Measurements from ENCODE around the gene EHD1. TPM values are rescaled to one million over a fixed set of nuclear protein-coding genes. Genes with fewer than 3 reads are reported as not detected.

Gene EHD1
- total and polyA plus RNA-seq, 9 of the 15 experiments (the other 6 are each of a cell fraction or from before 2014, with no cell fraction given), result 0.46 to 65.0 (median 16.4) TPM

DNA sequence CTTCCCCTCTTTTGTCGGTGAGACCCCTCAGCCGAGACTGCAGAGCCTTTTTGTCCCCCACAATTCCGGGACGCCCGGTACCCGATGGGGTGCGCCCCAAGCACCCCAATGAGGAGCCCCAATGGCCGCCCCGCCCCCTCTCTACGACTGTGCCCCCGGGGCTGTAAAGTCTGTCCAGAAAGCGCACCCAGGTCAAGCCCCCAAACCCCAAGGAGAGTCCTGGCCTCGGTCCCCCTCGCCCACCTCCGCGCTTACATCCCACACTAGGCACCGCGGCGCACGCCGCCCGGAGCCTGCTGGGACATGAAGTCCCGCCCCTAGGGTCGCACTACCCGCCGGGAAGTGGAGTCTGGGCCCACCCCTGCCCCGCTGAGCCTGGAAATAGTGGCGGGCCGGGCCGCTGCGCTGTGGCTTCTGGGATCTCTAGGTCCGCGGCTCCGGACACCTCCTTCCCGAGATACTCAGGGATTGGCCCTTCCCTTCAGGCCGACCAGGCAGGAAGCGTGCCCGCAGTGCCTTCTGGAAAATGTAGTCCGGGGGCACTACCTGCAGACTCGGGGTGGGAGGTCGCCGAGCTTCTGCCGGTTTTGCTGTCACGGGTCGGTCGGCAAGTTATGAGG is 68.0 kb downstream of the EHD1 start, which contains the start of gene MEN1 (continued):
- TF ChIP-seq ZNF707 (CRISPR knock-in tag; conservative IDR thresholded peaks at IDR 0.05) (no peak), HNRNPLL (IDR thresholded peaks at IDR 0.05; ENCODE audit: low read depth, low read length, poor library complexity, severe bottlenecking) (peak; percentile 42), ZNF316 (IDR thresholded peaks at IDR 0.05) (no peak), ZNF699 (CRISPR knock-in tag; IDR thresholded peaks at IDR 0.05; ENCODE audit: insufficient replicate concordance) (no peak), SNIP1 (IDR thresholded peaks at IDR 0.05; ENCODE audit: low read depth) (no peak), KLF1 (tag; IDR thresholded peaks at IDR 0.05) (no peak), MTA1 (IDR thresholded peaks at IDR 0.05; ENCODE audit: borderline replicate concordance) (no peak), ERF (CRISPR knock-in tag; IDR thresholded peaks at IDR 0.05) (no peak), STAT5B (CRISPR knock-in tag; IDR thresholded peaks at IDR 0.05) (no peak), MECOM (CRISPR knock-in tag; IDR thresholded peaks at IDR 0.05) (no peak), SAP30 (IDR thresholded peaks at IDR 0.05; ENCODE audit: borderline replicate concordance, insufficient read depth, low read depth, low read length, poor library complexity, severe bottlenecking) (peak; percentile 72), HDAC2 (IDR thresholded peaks at IDR 0.05) (no peak), RFX5 (IDR thresholded peaks at IDR 0.05; ENCODE audit: low read depth, low read length) (no peak), PTRF (tag; IDR thresholded peaks at IDR 0.05) (no peak), HIVEP1 (CRISPR knock-in tag; IDR thresholded peaks at IDR 0.05) (no peak), FOS (IDR thresholded peaks at IDR 0.05; ENCODE audit: extremely low read depth, insufficient read length) (no peak), PYGO2 (tag; IDR thresholded peaks at IDR 0.05) (no peak), SIN3A (IDR thresholded peaks at IDR 0.05; ENCODE audit: borderline replicate concordance in 2 of 2, control insufficient read depth in 1 of 2, low read depth in 2 of 2, low read length in 2 of 2) (no peak), U2AF2 (optimal IDR thresholded peaks at IDR 0.05; ENCODE audit: low read depth, low read length) (no peak), HMG20B (CRISPR knock-in tag; IDR thresholded peaks at IDR 0.05) (no peak), ZKSCAN8 (CRISPR knock-in tag; IDR thresholded peaks at IDR 0.05) (no peak), CBX2 (IDR thresholded peaks at IDR 0.05; ENCODE audit: insufficient read depth, low read length, poor library complexity, severe bottlenecking) (no peak)
- TF ChIP-seq, protein P1, sequence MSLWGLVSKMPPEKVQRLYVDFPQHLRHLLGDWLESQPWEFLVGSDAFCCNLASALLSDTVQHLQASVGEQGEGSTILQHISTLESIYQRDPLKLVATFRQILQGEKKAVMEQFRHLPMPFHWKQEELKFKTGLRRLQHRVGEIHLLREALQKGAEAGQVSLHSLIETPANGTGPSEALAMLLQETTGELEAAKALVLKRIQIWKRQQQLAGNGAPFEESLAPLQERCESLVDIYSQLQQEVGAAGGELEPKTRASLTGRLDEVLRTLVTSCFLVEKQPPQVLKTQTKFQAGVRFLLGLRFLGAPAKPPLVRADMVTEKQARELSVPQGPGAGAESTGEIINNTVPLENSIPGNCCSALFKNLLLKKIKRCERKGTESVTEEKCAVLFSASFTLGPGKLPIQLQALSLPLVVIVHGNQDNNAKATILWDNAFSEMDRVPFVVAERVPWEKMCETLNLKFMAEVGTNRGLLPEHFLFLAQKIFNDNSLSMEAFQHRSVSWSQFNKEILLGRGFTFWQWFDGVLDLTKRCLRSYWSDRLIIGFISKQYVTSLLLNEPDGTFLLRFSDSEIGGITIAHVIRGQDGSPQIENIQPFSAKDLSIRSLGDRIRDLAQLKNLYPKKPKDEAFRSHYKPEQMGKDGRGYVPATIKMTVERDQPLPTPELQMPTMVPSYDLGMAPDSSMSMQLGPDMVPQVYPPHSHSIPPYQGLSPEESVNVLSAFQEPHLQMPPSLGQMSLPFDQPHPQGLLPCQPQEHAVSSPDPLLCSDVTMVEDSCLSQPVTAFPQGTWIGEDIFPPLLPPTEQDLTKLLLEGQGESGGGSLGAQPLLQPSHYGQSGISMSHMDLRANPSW (CRISPR knock-in tag; IDR thresholded peaks at IDR 0.05), result no peak
- TF ChIP-seq, protein P2, sequence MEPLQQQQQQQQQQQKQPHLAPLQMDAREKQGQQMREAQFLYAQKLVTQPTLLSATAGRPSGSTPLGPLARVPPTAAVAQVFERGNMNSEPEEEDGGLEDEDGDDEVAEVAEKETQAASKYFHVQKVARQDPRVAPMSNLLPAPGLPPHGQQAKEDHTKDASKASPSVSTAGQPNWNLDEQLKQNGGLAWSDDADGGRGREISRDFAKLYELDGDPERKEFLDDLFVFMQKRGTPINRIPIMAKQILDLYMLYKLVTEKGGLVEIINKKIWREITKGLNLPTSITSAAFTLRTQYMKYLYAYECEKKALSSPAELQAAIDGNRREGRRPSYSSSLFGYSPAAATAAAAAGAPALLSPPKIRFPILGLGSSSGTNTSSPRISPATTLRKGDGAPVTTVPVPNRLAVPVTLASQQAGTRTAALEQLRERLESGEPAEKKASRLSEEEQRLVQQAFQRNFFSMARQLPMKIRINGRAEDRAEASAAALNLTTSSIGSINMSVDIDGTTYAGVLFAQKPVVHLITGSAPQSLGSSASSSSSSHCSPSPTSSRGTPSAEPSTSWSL (CRISPR knock-in tag; IDR thresholded peaks at IDR 0.05; ENCODE audit: borderline replicate concordance), result no peak
- TF ChIP-seq, protein P3, sequence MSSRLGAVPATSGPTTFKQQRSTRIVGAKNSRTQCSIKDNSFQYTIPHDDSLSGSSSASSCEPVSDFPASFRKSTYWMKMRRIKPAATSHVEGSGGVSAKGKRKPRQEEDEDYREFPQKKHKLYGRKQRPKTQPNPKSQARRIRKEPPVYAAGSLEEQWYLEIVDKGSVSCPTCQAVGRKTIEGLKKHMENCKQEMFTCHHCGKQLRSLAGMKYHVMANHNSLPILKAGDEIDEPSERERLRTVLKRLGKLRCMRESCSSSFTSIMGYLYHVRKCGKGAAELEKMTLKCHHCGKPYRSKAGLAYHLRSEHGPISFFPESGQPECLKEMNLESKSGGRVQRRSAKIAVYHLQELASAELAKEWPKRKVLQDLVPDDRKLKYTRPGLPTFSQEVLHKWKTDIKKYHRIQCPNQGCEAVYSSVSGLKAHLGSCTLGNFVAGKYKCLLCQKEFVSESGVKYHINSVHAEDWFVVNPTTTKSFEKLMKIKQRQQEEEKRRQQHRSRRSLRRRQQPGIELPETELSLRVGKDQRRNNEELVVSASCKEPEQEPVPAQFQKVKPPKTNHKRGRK (tag; IDR thresholded peaks at IDR 0.05), result no peak

Measured in K562 (cell line).